Frontal cortex (tissue), 4 donors: Measurements from ENCODE around the gene ASB7. TPM values are rescaled to one million over a fixed set of nuclear protein-coding genes. Genes with fewer than 3 reads are reported as not detected.
"Not testable (repeated sequence)": the region's sequence is repeated elsewhere in the genome, so short reads cannot be mapped to it uniquely, and the experiment has no call there.

Experiments
- DNase-seq, 2 donors: peaks; one replicate each; pipeline ENCODE4 v3.0.0; 2012; ENCODE audit warnings: low spot score in 2 of 2
- FAIRE-seq: peaks from 2 replicates; lab custom pipeline; 2012; peaks lifted over from hg19 to GRCh38; lab: Jason Lieb, UNC
- total RNA-seq: library from RNA; depleted of rRNA; stranded (reverse); fragments of >200 nt; gene quantifications from one replicate; pipeline ENCODE4 v1.2.3, GENCODE V29; 2014
- donor health status: control.
- donor health status: control.
- donor health status: control.

The ASB7 gene
- total RNA-seq, 1 donor from 2014 or later: 21.2 TPM

DNA sequence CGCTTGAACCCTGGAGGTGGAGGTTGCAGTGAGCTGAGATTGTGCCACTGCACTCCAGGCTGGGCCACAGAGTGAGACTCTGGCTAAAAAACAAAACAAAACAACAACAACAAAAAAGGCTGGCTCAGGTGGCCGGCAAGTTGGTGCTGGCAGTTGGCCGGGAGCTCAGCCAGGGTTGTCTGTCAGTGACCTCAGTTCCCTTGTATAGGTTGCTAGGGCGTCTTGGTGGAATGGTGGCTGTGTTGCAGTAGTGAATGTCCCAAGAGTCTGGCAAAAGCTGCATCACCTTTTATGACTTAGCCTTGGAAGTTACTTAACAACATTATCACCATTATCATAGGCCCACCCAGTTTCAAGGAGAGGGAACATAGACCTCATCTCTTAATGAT is 40.6 kb downstream of the ASB7 start:
- no peak for FAIRE-seq
- no peak for DNase-seq

DNA sequence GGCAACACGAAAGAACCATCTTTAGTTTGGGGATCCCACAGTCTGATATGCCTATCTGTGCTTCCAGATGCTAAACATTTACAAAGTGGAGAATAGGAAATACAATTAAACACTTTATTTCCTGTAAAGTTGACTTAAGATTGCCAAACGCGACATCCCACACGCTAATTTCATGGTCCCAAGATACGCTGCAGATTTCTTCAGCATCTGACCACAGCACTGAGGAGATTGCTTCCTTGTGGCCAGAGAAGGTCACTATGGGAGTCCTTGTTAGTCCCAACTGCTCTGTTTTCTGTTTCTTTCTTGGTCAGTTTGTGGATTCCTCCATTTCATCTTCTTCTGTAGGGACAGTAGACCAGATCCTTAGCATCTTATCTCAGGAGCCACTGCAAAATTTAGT is 43.3 kb downstream of the ASB7 start:
- DNase-seq: no peak
- no peak for FAIRE-seq

DNA sequence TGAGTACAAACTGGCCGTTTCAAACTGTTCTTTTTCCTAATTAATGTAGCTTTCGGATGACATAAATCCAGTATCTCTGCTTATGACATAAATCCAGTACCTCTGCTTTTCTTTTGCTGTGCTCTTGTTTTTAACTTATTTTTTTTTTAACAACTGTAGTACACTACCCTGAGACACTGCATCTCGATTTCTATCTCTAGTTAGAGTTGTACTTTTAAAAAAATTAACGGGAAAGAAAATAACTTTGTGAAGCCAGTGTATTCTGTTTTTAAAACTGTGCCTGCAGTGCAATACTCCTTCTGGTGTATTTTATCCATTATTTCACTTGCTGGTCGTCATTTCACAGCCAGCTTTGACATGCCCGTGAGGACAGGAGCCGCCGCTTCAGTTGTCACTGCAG is 46.6 kb downstream of the ASB7 start:
- no peak for FAIRE-seq

DNA sequence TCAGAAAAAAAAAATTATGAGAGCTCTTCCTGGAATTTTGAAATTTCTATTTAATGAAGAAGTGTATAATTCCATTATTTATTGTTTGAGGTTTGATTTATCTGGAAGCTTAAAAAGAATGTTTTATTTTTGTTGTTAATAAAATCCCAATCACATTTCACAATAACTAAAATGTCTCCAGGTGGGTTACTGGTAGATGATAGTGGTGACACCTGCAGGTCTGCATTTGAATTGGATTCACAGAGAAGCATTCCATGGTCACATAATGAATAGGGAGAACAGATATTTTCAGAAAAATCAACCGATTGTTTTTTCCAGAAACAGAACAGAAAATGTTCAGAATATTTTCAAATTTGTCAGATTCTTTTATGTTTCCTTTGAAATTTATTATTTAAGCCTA is 48.3 kb downstream of the ASB7 start:
- no peak for FAIRE-seq
- DNase-seq: no peak

More for the DNA sequence above, 46.6 kb downstream of the ASB7 start:
- no peak for DNase-seq

DNA sequence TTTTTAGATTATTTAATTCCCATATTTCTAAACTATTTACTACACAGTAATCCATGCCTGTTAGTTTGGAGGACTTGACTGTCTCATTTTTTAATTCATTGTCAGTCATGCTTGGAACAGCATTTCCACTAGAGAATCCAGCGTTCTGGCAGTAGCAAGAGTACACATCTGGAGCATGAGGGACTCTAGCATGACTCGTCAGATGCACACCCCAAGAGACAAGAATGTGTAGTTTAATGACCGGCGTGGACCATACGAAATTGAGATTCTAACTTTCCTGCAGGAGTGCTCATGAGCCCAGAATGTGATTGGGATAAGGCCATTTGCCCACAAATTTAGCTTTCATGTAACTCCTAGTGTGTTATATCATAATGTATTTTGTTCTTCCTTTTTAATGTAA is 48.9 kb downstream of the ASB7 start:
- DNase-seq: no peak
- FAIRE-seq: no peak

DNA sequence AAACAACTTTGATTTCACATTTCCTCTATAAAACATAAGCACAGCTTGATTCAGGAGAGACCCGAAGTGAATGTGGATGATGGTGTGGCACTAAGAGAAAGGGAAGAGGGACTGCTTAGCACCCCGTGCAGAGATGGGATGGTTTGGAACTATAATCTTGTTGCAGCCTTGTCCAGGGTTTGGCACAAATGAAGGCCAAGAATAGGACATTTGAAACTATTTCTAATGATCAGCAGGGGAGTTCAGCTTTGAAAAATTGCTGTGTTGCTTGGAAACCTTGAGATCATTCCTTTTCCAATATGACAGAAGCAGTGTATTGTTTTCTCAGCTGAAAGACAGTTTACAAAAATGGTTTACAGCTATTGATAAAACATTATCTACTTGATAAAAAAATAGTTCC is 49.7 kb downstream of the ASB7 start:
- DNase-seq (no peak), FAIRE-seq (no peak)

DNA sequence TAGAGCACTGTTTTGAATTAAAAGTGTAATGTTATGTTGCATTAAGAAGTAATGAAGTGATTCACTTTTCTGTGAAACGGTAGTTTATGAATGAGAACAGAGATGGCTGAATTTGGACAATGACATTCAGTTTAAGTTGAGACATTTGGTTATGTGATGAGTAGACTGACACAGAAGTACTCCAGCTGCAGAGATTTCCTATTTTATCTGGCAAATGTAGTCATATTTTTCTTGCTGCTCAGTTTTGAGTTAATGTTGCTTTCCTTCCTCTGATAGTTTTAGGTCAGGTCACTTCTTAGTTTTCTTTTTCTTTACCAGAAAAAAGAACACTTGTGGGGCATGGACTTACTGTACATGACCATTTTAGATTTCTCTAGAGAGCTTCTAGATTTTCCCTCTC is 51.2 kb downstream of the ASB7 start:
- FAIRE-seq: no peak
- no peak for DNase-seq

DNA sequence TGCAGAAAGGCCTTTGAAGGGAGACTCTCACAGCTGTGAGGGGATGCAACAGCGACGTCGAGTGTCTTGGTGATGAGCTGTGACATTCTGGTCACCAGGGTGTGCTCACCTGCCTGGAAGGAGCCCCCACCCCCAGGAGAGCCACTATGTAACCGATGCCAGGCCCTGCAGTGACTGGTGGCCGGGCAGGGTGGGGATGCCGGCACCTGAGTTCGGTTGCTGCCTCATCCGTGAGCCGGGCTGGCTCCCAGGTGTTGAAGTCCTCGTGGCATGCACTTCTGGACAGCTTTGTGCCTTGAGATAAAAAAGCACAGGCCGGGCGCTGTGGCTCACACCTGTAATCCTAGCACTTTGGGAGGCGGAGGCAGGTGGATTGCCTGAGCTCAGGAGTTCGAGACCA is 56.5 kb downstream of the ASB7 start:
- FAIRE-seq (no peak), DNase-seq (no peak)

DNA sequence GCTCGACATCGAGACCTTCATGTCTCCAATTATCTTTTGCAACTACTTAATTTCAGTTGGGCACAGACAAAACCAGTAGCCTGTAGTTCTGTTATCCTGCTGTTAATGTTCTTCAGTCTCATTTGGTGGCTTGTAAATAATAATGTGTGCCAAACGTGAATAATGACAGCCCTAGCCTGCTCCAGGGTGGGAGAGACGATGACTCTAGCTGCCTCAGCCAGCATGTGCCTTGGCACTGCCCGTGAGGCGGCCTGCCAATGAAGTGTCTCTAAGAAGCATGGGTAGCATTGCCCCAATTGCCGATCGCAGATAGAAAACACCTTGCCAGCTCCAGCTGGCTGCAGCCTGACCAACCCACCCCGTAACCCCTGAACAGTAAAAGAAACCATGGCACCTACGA is 58.8 kb downstream of the ASB7 start:
- FAIRE-seq (no peak), DNase-seq (peak in 1 of 2 donors; percentile 34)

DNA sequence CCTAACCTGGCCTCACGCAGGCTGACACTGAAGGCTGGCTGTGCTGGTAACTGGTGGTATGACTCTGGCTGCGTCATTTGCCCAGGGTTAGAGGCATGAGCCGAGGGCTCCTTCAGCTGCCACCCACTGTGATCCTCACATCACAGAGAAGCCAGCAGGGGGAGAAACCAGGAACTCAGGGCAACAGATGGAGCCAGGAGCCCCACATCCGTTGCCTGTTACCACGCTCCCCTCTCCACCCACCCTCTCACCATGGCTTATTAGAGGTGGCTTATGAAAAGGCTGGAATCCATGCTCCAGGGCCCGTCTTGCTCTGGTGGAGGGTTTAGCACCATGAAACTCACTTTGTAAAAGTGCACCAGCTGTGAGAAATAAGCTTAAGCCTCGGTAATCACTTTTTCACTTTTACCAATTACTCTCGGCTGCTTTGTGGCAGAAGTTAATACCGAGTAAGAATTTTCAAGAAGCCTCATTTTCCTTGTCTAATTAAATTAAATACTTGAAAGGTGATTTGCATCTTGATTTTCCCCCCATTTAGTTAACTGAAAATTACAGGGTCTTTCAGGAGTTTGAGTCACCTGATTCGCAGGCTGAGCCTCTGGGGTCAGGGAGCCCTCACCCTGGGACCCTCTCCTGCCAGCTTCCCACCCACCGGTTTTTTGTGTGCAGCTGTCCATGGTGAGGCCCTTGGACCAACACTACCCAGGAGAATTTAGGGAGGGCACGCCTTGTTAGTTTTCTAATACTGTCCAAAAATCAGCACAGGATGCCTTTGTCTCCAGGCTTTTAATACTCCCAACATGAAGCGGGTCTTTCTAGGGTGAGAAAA is 60.9 kb downstream of the ASB7 start:
- FAIRE-seq (no peak), DNase-seq (peak in 1 of 2 donors; percentile 23)

DNA sequence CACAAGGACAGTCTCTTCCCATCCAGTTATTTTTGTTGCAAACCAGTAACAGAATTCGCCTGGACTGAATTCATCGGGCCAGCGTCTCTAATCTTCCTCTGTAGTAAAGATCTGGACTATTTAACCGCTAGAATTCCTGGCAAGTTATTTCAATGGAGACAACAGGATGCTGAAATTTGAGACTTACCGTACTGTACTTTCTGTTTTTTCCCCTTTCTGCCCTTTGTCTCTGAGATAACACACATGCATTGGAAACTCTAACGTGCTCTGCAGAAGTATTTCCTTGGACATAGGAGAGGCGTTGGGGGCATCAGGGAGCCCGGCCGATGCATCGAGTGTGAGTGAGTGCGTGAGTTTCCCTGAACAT is 61.5 kb downstream of the ASB7 start:
- no peak for DNase-seq
- no peak for FAIRE-seq

DNA sequence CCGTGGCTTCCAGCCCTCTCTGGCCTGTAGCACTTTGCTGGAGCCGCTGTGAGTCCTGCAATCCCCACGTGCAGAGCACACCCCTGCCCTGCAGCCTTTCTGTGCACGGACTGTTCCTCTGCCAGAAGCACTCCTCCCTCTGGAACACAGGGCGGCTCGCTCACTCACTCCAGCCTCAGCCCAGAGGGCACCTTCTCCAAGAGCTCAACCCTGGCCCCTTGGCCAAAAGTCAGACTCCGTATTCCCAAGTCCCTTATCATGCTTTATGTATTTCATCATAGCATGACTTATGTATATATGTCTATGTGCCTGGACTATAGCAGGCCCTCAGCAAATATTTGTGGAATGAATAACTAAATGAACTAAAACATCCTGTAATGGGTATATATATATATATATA is 63.2 kb downstream of the ASB7 start:
- no peak for FAIRE-seq

DNA sequence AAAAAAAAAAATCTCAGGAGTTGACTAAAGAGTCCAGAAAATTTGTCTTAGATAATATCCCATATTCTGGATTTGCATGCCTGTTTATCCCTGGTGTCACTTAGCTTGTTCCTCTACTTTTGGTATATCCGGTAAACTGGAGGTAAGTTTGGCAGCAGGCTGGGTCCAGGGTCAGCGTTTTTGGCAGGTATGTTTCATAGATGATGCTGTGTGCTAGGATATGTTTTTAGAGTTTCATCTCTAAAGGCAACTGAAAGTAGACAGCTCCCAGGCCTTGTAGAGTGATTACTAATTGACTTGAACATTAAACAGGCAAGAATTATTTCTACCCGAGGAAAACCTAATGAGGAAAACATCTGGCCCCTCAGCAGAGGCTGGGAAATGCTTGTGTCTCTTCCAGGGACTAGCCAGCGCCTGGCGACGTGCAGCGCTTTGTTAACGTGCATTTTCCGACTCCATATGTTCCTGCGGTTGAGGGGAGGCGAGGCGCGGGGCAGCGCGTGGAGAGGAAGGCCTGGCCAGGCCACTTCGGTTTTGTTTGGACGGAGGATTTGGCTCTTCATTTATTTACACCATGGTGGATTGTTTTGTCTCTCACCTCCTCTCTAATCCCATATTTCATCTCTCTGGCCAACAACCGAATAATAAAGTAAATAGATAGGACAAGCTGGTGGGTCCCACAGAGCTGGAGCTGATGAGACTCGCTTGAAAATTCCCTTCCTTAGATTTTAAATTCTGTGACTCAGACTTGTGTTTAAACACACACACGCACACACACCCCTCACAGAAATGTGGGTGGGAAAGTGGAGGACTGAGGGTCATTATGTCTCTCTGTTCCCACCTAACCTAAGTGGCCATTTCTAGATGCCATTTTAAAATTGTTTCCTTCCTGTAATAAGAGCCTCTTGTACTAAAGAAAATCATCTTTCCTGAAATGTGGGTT is 65.3 kb downstream of the ASB7 start:
- no peak for FAIRE-seq
- DNase-seq: no peak

More for the DNA sequence above, 63.2 kb downstream of the ASB7 start:
- DNase-seq: no peak

DNA sequence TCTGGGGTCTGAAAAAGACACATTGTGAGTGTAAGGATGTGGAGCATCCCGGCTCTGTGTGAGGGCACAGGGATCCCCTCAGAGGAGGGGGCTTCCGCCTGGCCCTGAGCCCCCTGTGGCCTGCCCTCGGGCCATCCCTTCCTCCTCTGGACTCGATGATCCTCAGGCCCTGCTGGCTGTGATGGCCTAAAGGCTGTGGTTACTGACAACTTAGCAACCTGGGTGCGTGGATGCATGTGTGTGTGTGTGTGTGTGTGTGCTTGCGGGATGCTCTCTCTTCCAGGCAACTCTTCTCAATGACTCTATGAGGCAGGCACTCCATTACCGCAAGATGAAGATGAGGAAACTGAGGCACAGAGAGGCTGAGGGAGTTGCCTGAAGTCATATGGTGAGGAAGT is 66.0 kb downstream of the ASB7 start:
- FAIRE-seq: no peak
- no peak for DNase-seq

DNA sequence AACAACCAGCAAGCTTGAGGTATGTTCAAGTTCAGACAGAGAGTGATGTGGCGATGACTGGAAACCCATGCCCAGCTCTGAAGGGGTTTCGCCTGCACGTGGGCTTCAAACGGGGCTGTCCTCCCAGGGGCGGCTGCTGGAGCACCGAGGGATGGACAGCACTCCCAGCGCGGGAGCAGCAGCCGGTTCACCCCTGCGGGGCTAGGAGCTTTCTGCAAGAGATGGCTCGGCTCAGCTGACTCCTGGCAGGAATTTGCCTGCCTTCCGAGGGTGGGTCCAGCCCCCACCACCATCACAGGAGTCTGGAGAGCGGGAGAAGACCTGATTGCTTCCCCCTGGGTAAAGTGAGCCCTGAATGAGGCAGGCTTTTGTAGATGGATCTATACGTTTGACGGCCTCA is 66.9 kb downstream of the ASB7 start:
- DNase-seq: no peak
- no peak for FAIRE-seq

DNA sequence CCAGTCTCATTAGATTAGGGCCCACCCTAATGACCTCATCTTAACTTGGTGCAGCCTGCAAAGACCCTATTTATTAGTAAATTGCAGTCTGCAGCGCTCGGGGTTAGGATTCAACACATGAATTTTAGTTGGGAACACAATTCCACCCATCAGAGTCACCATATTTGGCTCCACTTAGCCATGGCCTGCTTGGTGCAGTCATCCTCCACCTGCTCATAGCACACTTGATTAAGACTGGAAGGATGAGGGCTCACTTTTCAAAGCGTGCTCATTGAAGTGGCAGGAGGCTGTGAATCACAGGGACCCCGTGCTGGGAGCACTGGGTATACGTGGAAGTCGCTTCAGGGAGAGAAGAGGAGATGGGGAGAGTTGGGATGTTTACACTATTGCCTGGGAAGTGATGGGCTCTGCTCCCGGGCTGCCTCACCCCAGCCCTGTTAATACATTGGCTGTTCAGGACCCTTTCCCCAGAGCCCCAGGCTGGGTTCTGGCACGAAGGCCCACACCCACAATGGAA is 68.2 kb downstream of the ASB7 start:
- FAIRE-seq (no peak), DNase-seq (no peak)

DNA sequence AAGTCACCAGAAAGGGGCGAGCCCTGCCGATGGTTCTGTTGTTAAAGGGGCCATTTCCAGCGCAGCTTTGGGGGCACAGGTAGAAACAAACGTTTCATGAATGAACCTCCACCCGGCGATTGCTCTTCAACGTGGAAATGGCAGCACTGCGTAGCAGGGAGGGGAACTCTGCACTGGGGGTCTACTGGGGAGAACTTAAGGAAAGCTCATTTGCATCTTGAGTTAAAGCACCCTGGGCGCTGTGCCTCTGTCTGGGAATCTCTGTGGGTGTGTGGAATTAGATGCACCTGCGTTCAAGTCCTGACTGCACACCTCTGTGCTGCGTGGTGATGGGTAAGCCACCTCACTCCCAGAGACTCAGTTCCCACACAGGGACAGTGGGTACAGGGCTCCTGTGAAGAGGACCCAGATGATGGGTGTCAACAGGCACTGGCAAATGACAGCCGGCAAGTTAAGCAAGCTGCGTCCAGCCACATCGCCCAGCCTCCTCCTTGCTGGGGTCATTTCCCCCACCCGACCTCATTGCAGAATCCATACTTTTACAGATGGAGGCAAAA is 68.8 kb downstream of the ASB7 start:
- DNase-seq: no peak
- FAIRE-seq: no peak

DNA sequence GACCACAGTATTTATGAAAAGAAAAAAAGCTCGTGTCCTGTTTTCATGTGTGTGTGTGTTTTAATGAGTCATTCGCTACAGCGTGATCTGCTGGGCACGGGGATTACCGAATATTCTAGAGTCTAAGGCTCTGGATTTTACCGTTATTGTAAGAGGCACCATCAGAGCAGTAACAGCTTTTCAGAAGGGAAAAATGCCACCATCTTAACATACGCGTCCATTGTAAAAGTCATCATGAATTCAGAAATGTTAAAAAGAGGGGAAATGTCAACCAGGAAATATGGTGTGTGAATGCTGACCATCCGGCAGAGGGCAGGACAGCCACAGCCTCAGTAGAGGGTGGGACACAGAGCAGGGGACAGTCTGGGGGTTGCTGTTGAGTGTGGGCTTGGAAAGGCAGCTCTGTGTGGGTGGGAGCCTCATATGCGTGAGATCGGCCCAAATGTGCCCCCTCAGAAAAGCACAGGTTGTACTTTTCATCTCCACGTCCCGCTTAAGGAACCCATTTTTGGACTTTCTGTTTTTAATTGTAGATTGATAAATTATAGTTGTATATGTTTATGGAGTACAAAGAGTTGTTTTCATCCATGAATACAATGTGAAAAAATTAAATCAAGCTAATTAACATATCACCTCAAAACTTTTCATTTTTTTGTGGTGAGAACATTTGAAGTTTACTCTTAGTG is 69.6 kb downstream of the ASB7 start:
- FAIRE-seq (no peak), DNase-seq (no peak)

DNA sequence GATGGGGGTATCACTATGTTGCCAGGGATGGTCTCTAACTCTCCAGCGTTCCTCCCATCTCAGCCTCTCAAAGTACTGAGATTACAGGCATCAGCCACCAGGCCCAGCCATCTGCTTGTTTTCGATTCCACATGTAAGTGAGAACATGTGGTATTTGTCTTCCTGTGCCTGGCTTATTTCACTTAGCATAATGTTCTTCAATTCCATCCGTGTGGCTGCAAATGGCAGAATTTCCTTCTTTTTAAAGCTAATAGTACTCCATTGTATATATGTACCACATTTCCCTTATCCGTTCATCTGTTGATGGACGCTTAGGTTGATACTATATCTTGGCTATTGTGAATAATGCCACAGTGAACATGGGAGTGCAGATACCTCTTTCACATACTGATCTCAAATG is 70.6 kb downstream of the ASB7 start:
- FAIRE-seq: no peak
- no peak for DNase-seq

DNA sequence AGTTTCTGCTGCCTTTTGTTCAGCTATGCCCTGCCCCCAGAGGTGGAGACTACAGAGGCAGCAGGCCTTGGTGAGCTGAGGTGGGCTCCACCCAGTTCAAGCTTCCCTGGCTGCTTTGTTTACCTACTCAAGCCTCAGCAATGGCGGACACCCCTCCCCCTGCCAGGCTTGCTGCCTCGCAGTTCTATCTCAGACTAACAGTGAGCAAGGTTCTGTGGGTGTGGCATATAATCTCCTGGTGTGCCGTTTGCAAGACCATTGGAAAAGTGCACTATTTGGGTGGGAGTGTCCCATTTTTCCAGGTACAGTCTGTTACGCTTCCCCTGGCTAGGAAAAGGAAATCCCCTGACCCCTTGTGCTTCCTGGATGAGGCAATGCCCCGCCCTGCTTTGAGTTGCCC is 76.8 kb downstream of the ASB7 start:
- not testable (repeated sequence) for DNase-seq, FAIRE-seq
